ENCODE data around the gene NPPA. TPM values are rescaled to one million over a fixed set of nuclear protein-coding genes. Genes with fewer than 3 reads are reported as not detected.
A peak's percentile ranks its signal among the peaks of the same experiment; 100 is the strongest.

Gene NPPA
- total RNA-seq, 1 donor from 2014 or later: not detected

- Mint-ChIP-seq H3K36me3 (ENCODE audit: low read depth) (peaks cover 8% of the 10 kb centered on the region), H3K9me3 (no peaks in the 10 kb centered on the region), H3K27me3 (ENCODE audit: low read depth) (no peaks in the 10 kb centered on the region), H3K4me3 (no peak overlapping the region), H3K27ac (ENCODE audit: unreplicated experiment) (no peak overlapping the region), H3K4me1 (no peaks in the 10 kb centered on the region)
- DNase-seq (ENCODE audit: low read depth, low spot score): no peak
- no peak for TF ChIP-seq CTCF (conservative IDR thresholded peaks at IDR 0.05)
Measured at GRCh38 chr1:11841245-11842153, 6.1 kb downstream of the NPPA start.

DNA sequence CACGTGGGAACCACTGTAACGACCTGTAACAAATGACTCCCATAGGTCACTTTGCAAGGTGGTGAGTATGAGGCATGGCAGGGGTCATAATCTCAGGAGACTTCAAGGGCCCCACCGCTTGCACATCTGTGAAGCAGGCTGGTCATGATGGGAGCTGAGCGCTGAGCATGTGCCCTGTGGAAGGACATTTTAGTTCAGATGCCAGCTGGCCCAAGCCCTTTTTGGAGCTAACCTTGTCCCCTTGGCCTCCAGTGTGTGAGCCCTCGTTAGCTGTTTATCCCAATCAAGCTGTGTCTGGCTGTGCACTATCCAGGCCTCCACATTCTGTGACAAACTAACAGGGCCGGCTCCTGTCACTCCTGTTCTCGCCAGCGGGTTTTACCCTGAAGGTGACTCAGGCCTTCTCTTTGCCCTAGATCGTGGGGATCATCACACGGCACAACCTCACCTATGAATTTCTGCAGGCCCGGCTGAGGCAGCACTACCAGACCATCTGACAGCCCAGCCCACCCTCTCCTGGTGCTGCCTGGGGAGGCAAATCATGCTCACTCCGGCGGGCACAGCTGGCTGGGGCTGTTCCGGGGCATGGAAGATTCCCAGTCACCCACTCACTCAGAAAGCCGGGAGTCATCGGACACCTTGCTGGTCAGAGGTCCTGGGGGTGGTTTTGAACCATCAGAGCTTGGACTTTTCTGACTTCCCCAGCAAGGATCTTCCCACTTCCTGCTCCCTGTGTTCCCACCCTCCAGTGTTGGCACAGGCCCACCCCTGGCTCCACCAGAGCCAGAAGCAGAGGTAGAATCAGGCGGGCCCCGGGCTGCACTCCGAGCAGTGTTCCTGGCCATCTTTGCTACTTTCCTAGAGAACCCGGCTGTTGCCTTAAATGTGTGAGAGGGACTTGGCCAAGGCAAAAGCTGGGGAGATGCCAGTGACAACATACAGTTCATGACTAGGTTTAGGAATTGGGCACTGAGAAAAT lies 7.6 kb downstream of the NPPA start:
- no peak for TF ChIP-seq CTCF (conservative IDR thresholded peaks at IDR 0.05)
- peaks cover 12% of the 10 kb centered on the region for H3K36me3 Mint-ChIP-seq (ENCODE audit: low read depth)
- H3K4me1 Mint-ChIP-seq: no peaks in the 10 kb centered on the region
- no peaks in the 10 kb centered on the region for H3K27me3 Mint-ChIP-seq (ENCODE audit: low read depth)
- no peak overlapping the region for H3K27ac Mint-ChIP-seq (ENCODE audit: unreplicated experiment)
- no peak overlapping the region for H3K4me3 Mint-ChIP-seq
- H3K9me3 Mint-ChIP-seq: no peaks in the 10 kb centered on the region
- no peak for DNase-seq (ENCODE audit: low read depth, low spot score)

GRCh38 chr1:11838349-11839272 lies 9.0 kb downstream of the NPPA start:
- peak; percentile 76 for DNase-seq (ENCODE audit: low read depth, low spot score)
- no peaks in the 10 kb centered on the region for H3K4me1 Mint-ChIP-seq

DNA sequence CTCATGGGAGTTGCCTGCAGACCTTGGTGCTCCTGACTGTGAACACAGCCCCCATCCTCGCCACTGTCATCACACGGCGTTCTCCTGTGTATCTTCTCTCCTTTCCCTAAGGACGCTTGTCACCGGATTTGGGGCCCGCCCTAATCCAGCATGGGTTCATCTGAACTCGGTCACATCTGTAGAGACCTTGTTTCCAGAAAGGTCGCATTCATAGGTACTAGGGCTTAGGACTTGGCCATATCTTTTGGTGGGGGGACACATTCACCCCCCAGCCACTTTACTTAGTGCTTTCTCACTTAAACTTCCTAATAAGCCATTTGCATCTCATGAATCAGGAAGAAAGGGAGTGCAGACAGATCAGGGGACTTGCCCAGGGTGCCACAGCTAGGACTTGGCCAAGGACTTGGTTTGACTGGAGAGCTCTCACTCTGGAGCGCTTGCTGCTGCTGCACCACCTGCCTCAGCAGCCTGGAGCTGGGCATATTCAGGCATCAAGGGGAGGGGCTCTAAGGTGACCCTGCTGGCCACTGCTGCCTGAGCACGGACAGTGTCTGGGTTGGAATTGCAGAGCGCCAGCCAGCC lies 9.7 kb downstream of the NPPA start:
- H3K9me3 Mint-ChIP-seq: no peaks in the 10 kb centered on the region
- H3K27ac Mint-ChIP-seq (ENCODE audit: unreplicated experiment): no peak overlapping the region

More at GRCh38 chr1:11838349-11839272, 9.0 kb downstream of the NPPA start:
- Mint-ChIP-seq H3K9me3 (no peaks in the 10 kb centered on the region), H3K27ac (ENCODE audit: unreplicated experiment) (no peak overlapping the region), H3K27me3 (ENCODE audit: low read depth) (no peaks in the 10 kb centered on the region), H3K4me3 (no peak overlapping the region), H3K36me3 (ENCODE audit: low read depth) (peaks cover 8% of the 10 kb centered on the region)
- peak; percentile 97 for TF ChIP-seq CTCF (conservative IDR thresholded peaks at IDR 0.05)

More for the DNA sequence above, 9.7 kb downstream of the NPPA start:
- H3K4me3 Mint-ChIP-seq: no peak overlapping the region
- no peak for TF ChIP-seq CTCF (conservative IDR thresholded peaks at IDR 0.05)
- no peaks in the 10 kb centered on the region for H3K27me3 Mint-ChIP-seq (ENCODE audit: low read depth)
- peaks cover 8% of the 10 kb centered on the region for H3K36me3 Mint-ChIP-seq (ENCODE audit: low read depth)
- H3K4me1 Mint-ChIP-seq: no peaks in the 10 kb centered on the region
- no peak for DNase-seq (ENCODE audit: low read depth, low spot score)
